Esophagus squamous epithelium (tissue), 4 donors: ENCODE measurements around the gene VSIG2.

Experiments used
- CTCF ChIP-seq, 6 experiments: fragments of 450-650 bp in 4 of 6; fragments of 200-600 bp in 2 of 6; sonication (generic) in 2 of 6; IDR thresholded peaks; one replicate each; pipeline ENCODE4 v1.5.1; 2016 to 2019; ENCODE audit warnings: antibody characterized with exemption in 6 of 6, mild to moderate bottlenecking in 4 of 6, moderate library complexity in 4 of 6
- POLR2A ChIP-seq, 4 donors: fragments of 450-650 bp; IDR thresholded peaks; one replicate each; pipeline ENCODE4 v1.6.1; 2017; ENCODE audit warnings: antibody characterized with exemption in 4 of 4, mild to moderate bottlenecking in 4 of 4, moderate library complexity in 3 of 4

GRCh38 chr11:124751741-124752470 is at the start of gene VSIG2:
- TF ChIP-seq CTCF (IDR thresholded peaks at IDR 0.05) (no peak), POLR2A (IDR thresholded peaks at IDR 0.05) (no peak)
